Measurements from ENCODE around the gene SORCS2.

DNA sequence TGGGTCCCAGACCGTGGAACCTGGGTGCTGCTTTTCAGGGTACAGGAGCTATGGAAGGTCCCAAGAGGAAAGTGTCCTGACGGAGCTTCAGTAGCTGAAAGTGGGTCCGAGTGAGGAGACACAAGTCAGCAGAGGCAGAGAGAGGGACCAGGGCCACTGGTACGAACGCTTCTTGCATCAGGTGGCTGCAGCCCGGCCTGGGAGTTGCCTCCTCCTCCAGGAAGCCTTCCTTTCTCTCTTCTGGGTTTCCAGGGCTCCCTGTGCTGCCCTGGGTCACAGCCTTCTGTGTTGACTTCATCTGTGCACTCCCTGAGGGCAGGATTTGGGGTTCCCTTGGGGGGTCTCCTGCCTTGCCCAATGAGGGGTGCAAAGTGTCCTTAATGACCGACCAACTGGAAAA lies 94.5 kb downstream of the SORCS2 start:
- TF ChIP-seq, protein P1, sequence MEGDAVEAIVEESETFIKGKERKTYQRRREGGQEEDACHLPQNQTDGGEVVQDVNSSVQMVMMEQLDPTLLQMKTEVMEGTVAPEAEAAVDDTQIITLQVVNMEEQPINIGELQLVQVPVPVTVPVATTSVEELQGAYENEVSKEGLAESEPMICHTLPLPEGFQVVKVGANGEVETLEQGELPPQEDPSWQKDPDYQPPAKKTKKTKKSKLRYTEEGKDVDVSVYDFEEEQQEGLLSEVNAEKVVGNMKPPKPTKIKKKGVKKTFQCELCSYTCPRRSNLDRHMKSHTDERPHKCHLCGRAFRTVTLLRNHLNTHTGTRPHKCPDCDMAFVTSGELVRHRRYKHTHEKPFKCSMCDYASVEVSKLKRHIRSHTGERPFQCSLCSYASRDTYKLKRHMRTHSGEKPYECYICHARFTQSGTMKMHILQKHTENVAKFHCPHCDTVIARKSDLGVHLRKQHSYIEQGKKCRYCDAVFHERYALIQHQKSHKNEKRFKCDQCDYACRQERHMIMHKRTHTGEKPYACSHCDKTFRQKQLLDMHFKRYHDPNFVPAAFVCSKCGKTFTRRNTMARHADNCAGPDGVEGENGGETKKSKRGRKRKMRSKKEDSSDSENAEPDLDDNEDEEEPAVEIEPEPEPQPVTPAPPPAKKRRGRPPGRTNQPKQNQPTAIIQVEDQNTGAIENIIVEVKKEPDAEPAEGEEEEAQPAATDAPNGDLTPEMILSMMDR (IDR thresholded peaks at IDR 0.05; ENCODE audit: low read depth, low read length, poor library complexity, severe bottlenecking) = no peak
- TF ChIP-seq EZH2phosphoT487 (IDR thresholded peaks at IDR 0.05; ENCODE audit: borderline replicate concordance, low read length) = no peak

All from DOHH2 (cell line).